ENCODE measurements around the gene STAU1. TPM values are rescaled to one million over a fixed set of nuclear protein-coding genes. Genes with fewer than 3 reads are reported as not detected.

The STAU1 gene
- total and polyA plus RNA-seq, 2 donors (not counting 1 experiment from before 2014, with no cell fraction given), result 48.1 to 79.8 TPM

DNA sequence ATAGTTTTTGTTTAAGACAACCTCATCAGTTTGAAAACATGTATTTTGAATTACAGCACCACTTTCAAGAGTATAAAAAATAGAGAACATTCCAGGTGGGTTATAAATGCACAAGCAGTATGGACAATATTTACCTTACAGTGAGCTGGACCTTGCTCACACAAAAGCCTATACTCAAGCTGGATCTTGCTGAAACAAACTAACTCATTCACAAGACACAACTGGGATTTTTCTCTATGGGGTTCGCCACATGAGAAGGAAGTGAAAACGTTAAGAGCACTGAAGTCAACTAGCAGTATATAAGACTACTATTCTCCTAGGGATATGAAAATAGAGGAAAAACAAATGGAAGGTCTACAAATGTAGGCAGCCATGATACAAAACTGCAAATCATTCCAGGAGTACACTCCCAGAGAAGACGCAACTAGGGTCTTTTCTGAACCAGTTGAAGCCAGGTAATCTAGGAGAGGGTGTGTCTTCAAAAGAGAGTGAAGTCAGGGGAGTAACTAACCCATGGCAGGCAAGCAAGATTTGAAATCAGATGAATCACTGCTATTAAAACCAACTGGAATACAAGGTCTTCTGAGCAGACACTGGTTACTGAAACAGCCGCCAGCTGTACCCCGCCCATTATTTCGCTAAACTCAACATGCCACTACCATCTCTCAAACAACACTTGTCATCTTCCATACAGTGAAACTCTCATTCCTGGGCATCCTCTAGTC is 26.5 kb downstream of the STAU1 start:
- Histone ChIP-seq H3K4me2 (ENCODE audit: extremely low read depth, insufficient read depth, low read length) (no peak overlapping the region), H3K9me3 (ENCODE audit: control insufficient read depth, insufficient read depth, low read depth, low read length) (no peaks in the 10 kb centered on the region), H3K9ac (ENCODE audit: insufficient read depth, low read length) (no peak overlapping the region), H4K20me1 (ENCODE audit: control insufficient read depth, extremely low read depth, insufficient read depth, low read length) (no peaks in the 10 kb centered on the region), H3K4me1 (ENCODE audit: control insufficient read depth, extremely low read depth, insufficient read depth, low read length) (peaks cover 1% of the 10 kb centered on the region), H2AFZ (ENCODE audit: low read length) (no peak overlapping the region), H3K27me3 (ENCODE audit: control insufficient read depth, insufficient read depth, low read length) (no peaks in the 10 kb centered on the region), H3K27ac (ENCODE audit: insufficient read depth, low read length) (no peak overlapping the region), H3K79me2 (ENCODE audit: control insufficient read depth, insufficient read depth, low read length) (peaks cover 30% of the 10 kb centered on the region), H3K36me3 (ENCODE audit: control insufficient read depth, insufficient read depth, low read length) (peaks cover 2% of the 10 kb centered on the region), H3K4me3 (replicated peaks in 1 of 4; ENCODE audit: control extremely low read depth in 1 of 4, insufficient read depth in 1 of 4, low read depth in 3 of 4, low read length in 4 of 4) (no peak overlapping the region)
- TF ChIP-seq, protein P1, sequence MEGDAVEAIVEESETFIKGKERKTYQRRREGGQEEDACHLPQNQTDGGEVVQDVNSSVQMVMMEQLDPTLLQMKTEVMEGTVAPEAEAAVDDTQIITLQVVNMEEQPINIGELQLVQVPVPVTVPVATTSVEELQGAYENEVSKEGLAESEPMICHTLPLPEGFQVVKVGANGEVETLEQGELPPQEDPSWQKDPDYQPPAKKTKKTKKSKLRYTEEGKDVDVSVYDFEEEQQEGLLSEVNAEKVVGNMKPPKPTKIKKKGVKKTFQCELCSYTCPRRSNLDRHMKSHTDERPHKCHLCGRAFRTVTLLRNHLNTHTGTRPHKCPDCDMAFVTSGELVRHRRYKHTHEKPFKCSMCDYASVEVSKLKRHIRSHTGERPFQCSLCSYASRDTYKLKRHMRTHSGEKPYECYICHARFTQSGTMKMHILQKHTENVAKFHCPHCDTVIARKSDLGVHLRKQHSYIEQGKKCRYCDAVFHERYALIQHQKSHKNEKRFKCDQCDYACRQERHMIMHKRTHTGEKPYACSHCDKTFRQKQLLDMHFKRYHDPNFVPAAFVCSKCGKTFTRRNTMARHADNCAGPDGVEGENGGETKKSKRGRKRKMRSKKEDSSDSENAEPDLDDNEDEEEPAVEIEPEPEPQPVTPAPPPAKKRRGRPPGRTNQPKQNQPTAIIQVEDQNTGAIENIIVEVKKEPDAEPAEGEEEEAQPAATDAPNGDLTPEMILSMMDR (conservative IDR thresholded peaks at IDR 0.05 in 1 of 2, IDR thresholded peaks at IDR 0.05 in 1 of 2; ENCODE audit: low read depth in 1 of 2, low read length in 2 of 2), result no peak
- no peak for TF ChIP-seq EZH2 (IDR thresholded peaks at IDR 0.05; ENCODE audit: low read length, missing control alignments)
- no peak for DNase-seq (ENCODE audit: low read depth in 2 of 2)

DNA sequence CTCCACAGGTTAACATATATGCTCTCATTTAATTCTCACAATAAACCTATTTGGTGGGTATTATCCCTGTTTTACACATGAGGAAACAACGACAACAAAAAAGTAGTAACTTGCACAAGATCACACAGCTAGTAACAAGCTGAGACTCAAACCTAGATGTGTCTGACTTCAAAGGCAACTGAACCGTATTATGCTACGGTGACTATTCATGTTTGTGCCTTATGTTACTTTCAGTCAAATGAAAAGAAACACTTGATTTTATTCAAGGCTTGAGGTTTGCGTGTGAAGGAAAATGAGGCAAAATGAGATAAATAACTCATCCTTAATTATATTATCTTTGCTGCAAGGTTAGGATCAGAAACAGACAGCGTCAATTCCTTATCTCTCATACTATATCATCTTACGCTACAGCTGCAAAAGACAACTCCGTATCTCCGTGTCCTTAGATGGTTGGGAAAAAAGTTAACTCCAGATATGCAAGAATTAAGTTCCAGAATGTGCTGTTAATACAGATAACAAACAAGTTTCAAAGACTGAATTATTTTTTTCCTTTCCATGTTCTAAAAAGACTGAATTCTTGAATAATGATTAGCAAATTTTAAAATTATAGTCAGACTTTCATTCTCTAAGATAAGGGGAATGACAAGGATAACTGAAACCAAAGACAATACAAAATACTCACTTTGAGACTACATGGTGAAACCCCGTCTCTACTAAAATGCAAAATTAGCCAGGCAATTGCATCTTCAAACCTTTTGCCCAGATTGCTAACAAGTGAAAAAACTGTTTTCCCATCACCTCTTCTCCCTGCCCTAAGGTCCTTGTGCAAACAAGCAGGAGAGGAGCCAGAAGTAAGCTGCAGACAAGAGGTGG is 27.8 kb downstream of the STAU1 start:
- H3K79me2 ChIP-seq (ENCODE audit: control insufficient read depth, insufficient read depth, low read length), result peaks cover 22% of the 10 kb centered on the region
- H4K20me1 ChIP-seq (ENCODE audit: control insufficient read depth, extremely low read depth, insufficient read depth, low read length), result no peaks in the 10 kb centered on the region
- no peak for DNase-seq (ENCODE audit: low read depth in 2 of 2)
- no peak overlapping the region for H3K9ac ChIP-seq (ENCODE audit: insufficient read depth, low read length)
- no peak overlapping the region for H3K4me2 ChIP-seq (ENCODE audit: extremely low read depth, insufficient read depth, low read length)
- H3K27me3 ChIP-seq (ENCODE audit: control insufficient read depth, insufficient read depth, low read length), result no peaks in the 10 kb centered on the region
- no peak overlapping the region for H3K4me3 ChIP-seq (replicated peaks in 1 of 4; ENCODE audit: control extremely low read depth in 1 of 4, insufficient read depth in 1 of 4, low read depth in 3 of 4, low read length in 4 of 4)
- TF ChIP-seq, protein P1 (conservative IDR thresholded peaks at IDR 0.05 in 1 of 2, IDR thresholded peaks at IDR 0.05 in 1 of 2; ENCODE audit: low read depth in 1 of 2, low read length in 2 of 2), result no peak
- no peak for TF ChIP-seq EZH2 (IDR thresholded peaks at IDR 0.05; ENCODE audit: low read length, missing control alignments)
- no peaks in the 10 kb centered on the region for H3K9me3 ChIP-seq (ENCODE audit: control insufficient read depth, insufficient read depth, low read depth, low read length)
- H3K4me1 ChIP-seq (ENCODE audit: control insufficient read depth, extremely low read depth, insufficient read depth, low read length), result no peaks in the 10 kb centered on the region
- H3K36me3 ChIP-seq (ENCODE audit: control insufficient read depth, insufficient read depth, low read length), result peaks cover 1% of the 10 kb centered on the region
- H2AFZ ChIP-seq (ENCODE audit: low read length), result no peak overlapping the region
- H3K27ac ChIP-seq (ENCODE audit: insufficient read depth, low read length), result no peak overlapping the region

DNA sequence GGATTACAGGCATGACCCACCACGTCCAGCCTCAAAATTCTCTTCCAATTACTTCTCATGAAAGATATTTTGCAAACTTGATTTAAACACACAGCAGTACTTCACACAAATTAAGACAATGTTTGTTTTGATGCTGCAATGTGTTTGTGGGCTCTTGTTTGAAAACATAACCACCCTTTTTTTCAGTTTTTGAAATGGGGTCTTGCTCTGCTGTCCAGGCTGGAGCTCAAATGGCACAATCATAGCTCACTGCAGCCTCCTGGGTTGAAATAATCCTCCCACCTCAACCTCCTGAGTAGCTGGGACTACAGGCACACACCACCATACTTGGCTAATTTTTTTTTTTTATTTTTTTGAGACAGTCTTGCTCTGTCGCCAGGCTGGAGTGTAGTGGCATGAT is 31.0 kb downstream of the STAU1 start:
- Histone ChIP-seq H3K36me3 (ENCODE audit: control insufficient read depth, insufficient read depth, low read length) (no peaks in the 10 kb centered on the region), H3K4me1 (ENCODE audit: control insufficient read depth, extremely low read depth, insufficient read depth, low read length) (no peaks in the 10 kb centered on the region), H3K27ac (ENCODE audit: insufficient read depth, low read length) (no peak overlapping the region), H2AFZ (ENCODE audit: low read length) (no peak overlapping the region), H3K9me3 (ENCODE audit: control insufficient read depth, insufficient read depth, low read depth, low read length) (no peaks in the 10 kb centered on the region), H4K20me1 (ENCODE audit: control insufficient read depth, extremely low read depth, insufficient read depth, low read length) (no peaks in the 10 kb centered on the region), H3K4me3 (replicated peaks in 1 of 4; ENCODE audit: control extremely low read depth in 1 of 4, insufficient read depth in 1 of 4, low read depth in 3 of 4, low read length in 4 of 4) (no peak overlapping the region), H3K27me3 (ENCODE audit: control insufficient read depth, insufficient read depth, low read length) (no peaks in the 10 kb centered on the region), H3K4me2 (ENCODE audit: extremely low read depth, insufficient read depth, low read length) (no peak overlapping the region), H3K79me2 (ENCODE audit: control insufficient read depth, insufficient read depth, low read length) (peaks cover 17% of the 10 kb centered on the region), H3K9ac (ENCODE audit: insufficient read depth, low read length) (no peak overlapping the region)
- TF ChIP-seq EZH2 (IDR thresholded peaks at IDR 0.05; ENCODE audit: low read length, missing control alignments), result no peak
- no peak for DNase-seq (ENCODE audit: low read depth in 2 of 2)

Data from fibroblast of lung (primary cell).